ENCODE results near the gene NSD1.

The NSD1 gene

GRCh38 chr5:177312649-177313181, 179.1 kb downstream of the NSD1 start:
- peak; percentile 14 for TF ChIP-seq CTCF (IDR thresholded peaks at IDR 0.05; ENCODE audit: insufficient read depth, low read depth, low read length, missing control alignments)
- DNase-seq (ENCODE audit: low read depth) = peak; percentile 37
- H3K4me3 ChIP-seq (ENCODE audit: low read length) = peak overlapping the region; percentile 4

GRCh38 chr5:177313561-177314259, 180.1 kb downstream of the NSD1 start:
- TF ChIP-seq CTCF (IDR thresholded peaks at IDR 0.05; ENCODE audit: insufficient read depth, low read depth, low read length, missing control alignments) = no peak
- no peak for DNase-seq (ENCODE audit: low read depth)
- no peak overlapping the region for H3K4me3 ChIP-seq (ENCODE audit: low read length)

- TF ChIP-seq CTCF (IDR thresholded peaks at IDR 0.05; ENCODE audit: insufficient read depth, low read depth, low read length, missing control alignments) = no peak
- H3K4me3 ChIP-seq (ENCODE audit: low read length) = no peak overlapping the region
- DNase-seq (ENCODE audit: low read depth) = no peak
These were observed 181.1 kb downstream of the NSD1 start for GRCh38 chr5:177314376-177315342.

- no peak for TF ChIP-seq CTCF (IDR thresholded peaks at IDR 0.05; ENCODE audit: insufficient read depth, low read depth, low read length, missing control alignments)
- no peak overlapping the region for H3K4me3 ChIP-seq (ENCODE audit: low read length)
These were observed 181.8 kb downstream of the NSD1 start for GRCh38 chr5:177315411-177315810.

GRCh38 chr5:177316005-177316404, 182.4 kb downstream of the NSD1 start:
- DNase-seq (ENCODE audit: low read depth) = no peak
- no peak for TF ChIP-seq CTCF (IDR thresholded peaks at IDR 0.05; ENCODE audit: insufficient read depth, low read depth, low read length, missing control alignments)
- H3K4me3 ChIP-seq (ENCODE audit: low read length) = no peak overlapping the region

More at GRCh38 chr5:177315411-177315810, 181.8 kb downstream of the NSD1 start:
- DNase-seq (ENCODE audit: low read depth) = no peak

- DNase-seq (ENCODE audit: low read depth) = peak; percentile 82
- TF ChIP-seq CTCF (IDR thresholded peaks at IDR 0.05; ENCODE audit: insufficient read depth, low read depth, low read length, missing control alignments) = peak; percentile 93
- H3K4me3 ChIP-seq (ENCODE audit: low read length) = no peak overlapping the region
These were observed 184.4 kb downstream of the NSD1 start for GRCh38 chr5:177317959-177318377.
